ENCODE data around the gene SMC2.

SMC2 gene

GRCh38 chr9:104088416-104088815 is 5.7 kb upstream of the SMC2 start:
- H3K4me3 ChIP-seq (ENCODE audit: low read depth, low read length): no peak overlapping the region
- TF ChIP-seq, protein P1, sequence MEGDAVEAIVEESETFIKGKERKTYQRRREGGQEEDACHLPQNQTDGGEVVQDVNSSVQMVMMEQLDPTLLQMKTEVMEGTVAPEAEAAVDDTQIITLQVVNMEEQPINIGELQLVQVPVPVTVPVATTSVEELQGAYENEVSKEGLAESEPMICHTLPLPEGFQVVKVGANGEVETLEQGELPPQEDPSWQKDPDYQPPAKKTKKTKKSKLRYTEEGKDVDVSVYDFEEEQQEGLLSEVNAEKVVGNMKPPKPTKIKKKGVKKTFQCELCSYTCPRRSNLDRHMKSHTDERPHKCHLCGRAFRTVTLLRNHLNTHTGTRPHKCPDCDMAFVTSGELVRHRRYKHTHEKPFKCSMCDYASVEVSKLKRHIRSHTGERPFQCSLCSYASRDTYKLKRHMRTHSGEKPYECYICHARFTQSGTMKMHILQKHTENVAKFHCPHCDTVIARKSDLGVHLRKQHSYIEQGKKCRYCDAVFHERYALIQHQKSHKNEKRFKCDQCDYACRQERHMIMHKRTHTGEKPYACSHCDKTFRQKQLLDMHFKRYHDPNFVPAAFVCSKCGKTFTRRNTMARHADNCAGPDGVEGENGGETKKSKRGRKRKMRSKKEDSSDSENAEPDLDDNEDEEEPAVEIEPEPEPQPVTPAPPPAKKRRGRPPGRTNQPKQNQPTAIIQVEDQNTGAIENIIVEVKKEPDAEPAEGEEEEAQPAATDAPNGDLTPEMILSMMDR (IDR thresholded peaks at IDR 0.05; ENCODE audit: borderline replicate concordance, insufficient read depth, low read depth, low read length): no peak

DNA sequence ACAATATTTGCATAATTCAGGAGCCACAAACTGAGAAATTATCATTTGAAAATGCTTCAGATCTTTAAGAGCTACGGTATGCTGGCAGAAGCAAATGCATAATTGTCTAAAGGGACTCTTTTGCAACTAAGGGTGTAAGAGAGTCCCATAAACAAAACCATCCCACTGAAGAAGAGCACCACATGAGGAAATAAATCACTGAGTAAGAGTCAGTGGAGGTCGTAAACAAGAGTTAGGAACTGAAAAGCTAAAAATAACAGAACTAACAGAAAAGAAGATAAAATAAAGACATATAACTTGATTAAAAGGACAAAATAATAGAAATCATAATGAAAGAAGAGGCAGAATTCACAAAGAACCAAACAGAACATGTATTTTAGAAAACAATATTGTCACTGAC is 3.5 kb upstream of the SMC2 start:
- TF ChIP-seq, protein P1 (IDR thresholded peaks at IDR 0.05; ENCODE audit: borderline replicate concordance, insufficient read depth, low read depth, low read length): no peak
- H3K4me3 ChIP-seq (ENCODE audit: low read depth, low read length): no peak overlapping the region

DNA sequence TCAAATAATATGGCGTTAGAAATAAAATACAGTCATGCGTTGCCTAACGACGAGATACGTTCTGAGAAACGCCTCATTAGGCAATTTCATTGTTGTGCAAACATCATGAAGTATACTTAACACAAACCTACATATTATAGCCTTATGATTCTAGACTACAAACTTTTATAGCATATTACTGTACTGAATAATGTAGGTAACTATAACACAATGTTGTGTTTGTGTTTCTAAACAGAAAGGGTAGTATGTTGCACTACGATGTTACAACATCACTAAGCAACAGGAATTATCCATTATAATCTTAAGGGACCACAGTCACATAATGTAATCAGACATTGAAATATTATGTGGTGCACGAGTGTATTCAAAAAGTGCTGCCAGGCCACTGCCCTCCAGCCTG is 3.0 kb upstream of the SMC2 start:
- TF ChIP-seq, protein P1 (IDR thresholded peaks at IDR 0.05; ENCODE audit: borderline replicate concordance, insufficient read depth, low read depth, low read length): no peak
- H3K4me3 ChIP-seq (ENCODE audit: low read depth, low read length): no peak overlapping the region

GRCh38 chr9:104091708-104092107 is 2.4 kb upstream of the SMC2 start:
- H3K4me3 ChIP-seq (ENCODE audit: low read depth, low read length): no peak overlapping the region

DNA sequence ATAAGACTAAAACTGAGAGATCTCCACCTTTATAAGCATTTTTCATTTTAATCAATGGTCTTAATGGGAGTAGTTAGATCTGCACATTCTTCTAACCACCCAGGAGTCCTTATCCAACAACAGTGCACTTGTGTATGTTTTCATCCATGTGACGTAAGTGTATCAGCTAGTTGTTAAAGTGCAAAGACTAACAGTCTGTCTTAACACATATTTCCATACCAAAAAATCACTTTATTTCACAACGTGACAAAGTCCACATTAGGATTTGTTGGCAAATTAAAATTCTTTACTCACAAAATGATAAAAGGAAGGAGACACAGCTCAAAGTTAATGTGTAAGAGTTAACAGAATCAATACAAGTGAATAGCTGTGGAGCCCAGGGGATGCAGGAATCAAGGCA is 1.9 kb upstream of the SMC2 start:
- H3K4me3 ChIP-seq (ENCODE audit: low read depth, low read length): no peak overlapping the region
- TF ChIP-seq, protein P1 (IDR thresholded peaks at IDR 0.05; ENCODE audit: borderline replicate concordance, insufficient read depth, low read depth, low read length): no peak

More at GRCh38 chr9:104091708-104092107, 2.4 kb upstream of the SMC2 start:
- TF ChIP-seq, protein P1 (IDR thresholded peaks at IDR 0.05; ENCODE audit: borderline replicate concordance, insufficient read depth, low read depth, low read length): no peak

DNA sequence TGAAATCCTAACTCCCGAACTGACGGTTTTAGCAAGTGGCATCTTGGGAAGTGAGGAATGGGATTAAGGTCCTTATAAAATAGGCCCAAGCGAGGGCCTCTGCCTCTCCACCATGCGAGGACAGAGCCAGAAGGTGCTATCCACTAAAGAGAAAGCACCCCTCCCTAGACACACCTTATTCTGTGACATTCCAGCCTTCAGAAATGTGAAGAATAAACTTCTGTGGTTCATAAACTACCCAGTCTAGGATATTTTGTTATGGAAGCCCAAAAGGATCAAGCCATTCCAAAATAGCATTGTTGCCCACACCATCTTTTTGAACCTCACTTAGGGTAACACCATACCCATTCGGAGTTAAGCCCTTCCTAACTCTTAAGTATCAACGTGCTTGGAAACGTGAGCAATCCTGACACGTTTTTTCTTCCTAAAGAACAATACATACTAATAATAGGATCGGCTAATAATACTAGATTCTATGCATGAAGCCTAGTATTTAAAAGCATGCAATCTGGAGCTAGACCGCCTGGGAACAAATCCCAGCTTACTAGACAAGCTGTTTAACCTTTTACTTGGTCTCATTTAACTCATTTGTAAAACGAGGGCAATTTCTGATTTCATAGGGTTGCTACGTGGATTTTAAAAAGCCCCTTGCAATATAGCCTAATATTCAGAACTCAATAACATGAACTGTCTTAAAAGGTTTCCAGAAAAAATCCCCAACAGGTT is 1.1 kb upstream of the SMC2 start:
- TF ChIP-seq, protein P1 (IDR thresholded peaks at IDR 0.05; ENCODE audit: borderline replicate concordance, insufficient read depth, low read depth, low read length): no peak
- peak overlapping the region; percentile 68 for H3K4me3 ChIP-seq (ENCODE audit: low read depth, low read length)

GRCh38 chr9:104094534-104095015 is 466 bp downstream of the SMC2 start:
- TF ChIP-seq, protein P1 (IDR thresholded peaks at IDR 0.05; ENCODE audit: borderline replicate concordance, insufficient read depth, low read depth, low read length): no peak
- peak overlapping the region; percentile 68 for H3K4me3 ChIP-seq (ENCODE audit: low read depth, low read length)
